Right ventricle myocardium inferior (tissue), 1 donor: ENCODE measurements around the gene ZNF674. TPM values are rescaled to one million over a fixed set of nuclear protein-coding genes. Genes with fewer than 3 reads are reported as not detected.
A peak's percentile ranks its signal among the peaks of the same experiment; 100 is the strongest.
"Not testable (repeated sequence)": the region's sequence is repeated elsewhere in the genome, so short reads cannot be mapped to it uniquely, and the experiment has no call there.

Experiments
- ATAC-seq: fragments of 200-7000 bp; cut with Tn5 transposase; one replicate; pipeline ENCODE4 v1.9.1; 2020; ENCODE audit warnings: mild to moderate bottlenecking, moderate library complexity
- DNase-seq: peaks from one replicate; pipeline ENCODE4 v3.0.0; 2021; ENCODE audit errors: missing footprints
- intact Hi-C: fragments of 100-400 bp; cut with DNase I; formaldehyde crosslinking; loops from one replicate; pipeline ENCODE4 v1.11.0; 2022
- total RNA-seq: library from RNA; stranded (reverse); fragmentation: NEBNext Ultra II Directional; extraction: Animal tissue kit (Norgen Biotek cat#: 25700); gene quantifications from one replicate; pipeline ENCODE4 v1.2.1, GENCODE V29; 2021
- donor health status: DM: no; HTN: yes; CAD: no; lungs with severe emphysema.

Gene ZNF674
- total RNA-seq, 1 donor from 2014 or later = 2.2 TPM

DNA sequence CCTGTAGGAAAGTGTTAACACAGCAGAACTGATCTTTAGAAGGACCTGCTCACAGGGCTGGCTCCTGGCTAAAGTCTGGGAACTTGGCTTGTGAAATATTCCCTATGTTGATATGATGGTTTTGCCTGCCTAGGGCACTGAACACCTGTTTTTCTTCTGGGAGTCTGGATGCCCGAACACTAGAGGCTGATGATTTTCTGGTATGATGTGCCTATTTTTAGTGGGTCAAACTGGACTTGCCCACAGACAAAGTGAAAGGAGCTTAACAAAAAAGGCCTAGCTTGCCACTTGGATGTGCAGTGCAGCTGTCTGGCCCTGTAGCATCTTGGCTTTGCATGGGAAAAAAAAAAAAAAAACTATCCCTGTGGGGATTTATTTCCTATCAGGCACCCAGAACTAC is 39.1 kb downstream of the ZNF674 start:
- intact Hi-C loops = no loop called here
- DNase-seq (no peak), ATAC-seq (no peak)

- intact Hi-C loops = no loop called here
- ATAC-seq (no peak), DNase-seq (no peak)
Measured at GRCh38 chrX:46502848-46503247, 42.4 kb downstream of the ZNF674 start.

DNA sequence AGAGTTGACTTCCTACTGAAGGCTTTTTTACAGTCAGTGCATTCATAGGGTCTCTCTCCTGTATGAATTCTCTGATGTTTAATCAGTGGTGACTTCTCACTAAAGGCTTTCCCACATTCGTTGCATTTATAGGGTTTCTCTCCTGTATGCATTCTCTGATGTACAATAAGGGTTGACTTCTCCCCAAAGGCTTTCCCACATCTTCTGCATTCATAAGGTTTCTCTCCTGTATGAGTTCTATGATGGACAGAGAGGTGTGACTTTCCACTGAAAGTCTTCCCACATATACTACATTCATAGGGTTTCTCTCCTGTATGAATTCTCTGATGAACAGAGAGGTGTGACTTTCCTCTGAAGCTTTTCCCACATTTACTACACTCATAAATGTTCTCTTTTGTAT is 45.2 kb downstream of the ZNF674 start:
- no peak for ATAC-seq
- intact Hi-C loops = no loop called here
- no peak for DNase-seq

DNA sequence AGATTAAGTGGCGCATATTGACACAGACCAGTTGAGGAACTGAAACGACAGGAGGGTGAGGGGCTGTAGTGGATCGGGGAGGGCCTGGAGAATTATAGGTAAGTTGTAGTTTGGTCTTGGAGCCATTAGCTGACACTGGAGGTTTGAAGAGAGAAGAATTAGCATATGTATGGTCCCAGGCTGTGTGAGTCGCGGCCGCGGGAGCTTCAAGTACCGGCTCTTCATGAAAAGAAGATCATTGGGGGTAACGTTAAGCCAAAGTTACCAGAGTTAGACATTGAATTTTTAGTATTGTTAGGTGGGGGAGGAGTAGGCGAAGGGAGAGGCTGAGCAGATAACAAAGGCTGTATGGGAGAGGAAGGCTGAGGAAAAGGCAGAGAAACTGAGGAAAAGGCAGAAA is 56.5 kb downstream of the ZNF674 start:
- no peak for ATAC-seq
- intact Hi-C loops = no loop called here
- no peak for DNase-seq

- DNase-seq = peak; percentile 51
- intact Hi-C loops = no loop called here
- ATAC-seq = no peak
Measured at GRCh38 chrX:46485897-46486296, 59.3 kb downstream of the ZNF674 start.

GRCh38 chrX:46478634-46479033 is 66.6 kb downstream of the ZNF674 start:
- intact Hi-C loops, DNase-seq, ATAC-seq: not testable (repeated sequence)

DNA sequence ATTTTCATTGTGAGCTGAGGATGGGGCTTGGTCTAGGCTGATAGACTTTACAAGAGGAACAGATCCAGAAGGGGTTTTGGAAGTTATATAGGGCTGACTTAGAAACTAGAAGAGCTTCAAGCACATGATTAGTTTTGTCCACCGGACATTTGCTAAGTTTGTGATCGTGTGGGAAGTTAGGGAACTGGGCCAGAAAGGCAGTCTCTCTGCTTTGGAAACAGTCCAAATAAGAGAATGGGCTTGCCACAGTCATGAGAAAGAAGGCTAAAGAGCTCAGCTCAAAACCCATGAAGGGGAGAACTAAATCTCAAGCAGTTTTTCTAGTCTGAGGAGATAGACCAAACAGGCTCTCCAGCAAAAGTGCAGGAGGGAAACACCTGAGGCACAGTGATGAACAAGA is 67.8 kb downstream of the ZNF674 start:
- ATAC-seq = no peak
- DNase-seq = no peak
- intact Hi-C loops = no loop called here

DNA sequence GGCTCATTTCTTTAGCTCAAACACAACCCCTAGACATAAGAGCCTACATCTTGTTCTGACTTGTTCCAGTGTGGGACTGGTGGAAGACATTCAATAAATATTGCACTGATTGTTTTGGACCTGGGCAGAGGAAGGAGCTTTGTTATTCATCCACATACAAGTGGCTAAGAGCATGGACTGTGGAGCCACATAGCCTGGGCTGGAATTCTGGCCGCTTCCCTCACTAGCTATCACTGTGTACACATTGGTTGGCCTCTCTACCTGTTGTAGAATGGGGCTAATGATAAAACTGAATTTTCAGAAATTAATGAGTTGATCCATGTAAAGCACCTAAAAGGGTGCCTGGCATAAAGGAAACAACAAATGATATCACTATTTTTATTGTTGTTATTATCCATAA is 80.0 kb downstream of the ZNF674 start:
- intact Hi-C loops = no loop called here
- no peak for DNase-seq
- ATAC-seq = no peak

GRCh38 chrX:46463682-46464081 is 81.5 kb downstream of the ZNF674 start:
- intact Hi-C loops = no loop called here
- no peak for ATAC-seq
- no peak for DNase-seq

- ATAC-seq (no peak), DNase-seq (no peak)
- intact Hi-C loops = no loop called here
Measured at GRCh38 chrX:46461660-46462191, 83.5 kb downstream of the ZNF674 start.

DNA sequence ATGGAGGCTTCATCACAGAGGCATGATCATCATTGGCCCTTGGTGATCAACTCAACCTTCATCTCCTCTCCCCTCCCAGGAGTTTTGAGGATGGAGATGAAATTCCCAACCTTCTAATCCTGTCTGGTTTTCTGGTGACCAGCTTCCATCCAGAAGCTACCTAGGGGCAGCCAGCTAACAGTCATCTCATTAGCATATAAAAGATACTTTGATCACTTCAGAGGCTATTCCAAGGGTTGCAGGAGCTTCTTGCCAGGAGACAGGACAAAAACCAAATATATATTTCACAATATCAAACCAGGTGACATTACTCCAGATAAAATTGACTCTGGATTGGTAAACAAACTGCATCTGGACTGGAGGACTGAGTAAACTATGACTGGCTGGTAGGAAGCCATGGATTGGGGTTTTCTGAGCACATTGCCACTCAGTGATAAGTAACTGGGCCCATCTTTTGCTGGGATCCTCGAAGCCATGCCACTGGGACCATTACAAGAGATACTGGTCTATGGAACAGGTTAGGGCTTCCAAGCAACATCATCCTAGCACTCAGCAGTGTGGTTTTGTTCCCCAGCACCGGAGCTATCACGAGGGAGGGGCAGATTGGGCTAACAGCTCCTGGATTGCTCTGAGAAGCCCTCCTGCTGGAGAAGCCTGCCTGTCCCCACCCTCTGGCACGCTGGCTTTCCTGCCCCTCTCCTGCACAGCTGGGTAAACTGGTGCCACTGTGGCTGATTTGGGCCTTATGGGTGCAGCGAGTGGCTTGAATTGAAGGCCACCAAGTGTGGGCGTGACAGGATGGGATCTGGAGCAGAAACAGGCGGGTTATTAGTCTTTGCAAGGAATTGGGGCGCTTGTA is 84.2 kb downstream of the ZNF674 start:
- ATAC-seq, DNase-seq, intact Hi-C loops: not testable (repeated sequence)

DNA sequence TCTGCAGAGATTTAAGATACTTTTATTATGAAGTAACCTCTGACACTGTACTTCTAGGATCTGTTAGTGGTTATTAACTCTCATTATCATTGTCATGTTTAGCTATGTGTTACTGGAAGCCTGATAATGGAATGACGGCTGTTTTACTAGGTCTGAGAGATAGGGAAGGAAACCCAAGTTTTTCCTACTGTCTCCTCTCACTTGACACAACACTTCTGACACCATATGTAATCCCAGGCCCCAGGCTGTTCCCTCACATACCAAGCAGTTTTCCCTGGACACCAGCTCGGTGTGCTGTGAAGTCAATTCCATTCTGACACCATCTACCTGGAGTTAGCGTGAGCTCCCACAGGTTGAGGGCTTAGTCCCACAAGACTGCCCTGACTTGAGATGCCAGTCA is 85.6 kb downstream of the ZNF674 start:
- intact Hi-C loops = no loop called here
- peak; percentile 28 for ATAC-seq

GRCh38 chrX:46456125-46456922 is 88.9 kb downstream of the ZNF674 start:
- intact Hi-C loops = no loop called here
- DNase-seq (no peak), ATAC-seq (peak; percentile 62)

More for the DNA sequence above, 85.6 kb downstream of the ZNF674 start:
- no peak for DNase-seq

Other genes with a start within 250 kb of the ZNF674 start
- 15.1 TPM for gene CHST7, start 28.3 kb upstream of the ZNF674 start, total RNA-seq
- 2.5 TPM for gene SLC9A7, start 213.7 kb upstream of the ZNF674 start, total RNA-seq